Measurements from ENCODE around the gene NR1D2. TPM values are rescaled to one million over a fixed set of nuclear protein-coding genes. Genes with fewer than 3 reads are reported as not detected.

Gene NR1D2
- total RNA-seq, 3 donors from 2014 or later (not counting 1 experiment from before 2014, with no cell fraction given), result 72.5 to 94.2 (median 92.1) TPM

DNA sequence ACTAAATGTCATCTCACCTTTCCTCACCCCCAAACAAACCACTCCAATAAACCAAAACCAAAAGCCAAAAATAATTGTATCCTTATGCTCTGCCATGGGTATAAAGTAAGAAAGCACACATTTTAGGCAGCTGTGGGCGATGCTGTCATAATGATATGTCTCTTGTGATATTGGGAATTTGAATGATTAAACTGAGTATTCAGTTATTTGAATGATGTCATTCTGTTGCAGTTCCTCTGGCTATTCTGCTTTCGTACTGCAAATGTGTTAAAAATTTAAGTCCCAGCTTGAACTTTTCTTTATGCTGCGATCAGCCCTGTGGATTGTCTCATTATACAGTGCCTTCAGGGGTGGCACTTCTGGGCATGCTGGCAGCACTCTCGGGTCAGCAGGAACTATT, 10.8 kb upstream of the NR1D2 start:
- Histone ChIP-seq H3K36me3 (ENCODE audit: control insufficient read depth, insufficient read depth, low read length) (no peaks in the 10 kb centered on the region), H3K27me3 (ENCODE audit: control insufficient read depth, insufficient read depth, low read length) (no peaks in the 10 kb centered on the region), H3K4me3 (ENCODE audit: low read length) (no peak overlapping the region), H3K9me3 (ENCODE audit: control insufficient read depth, insufficient read depth, low read length) (no peaks in the 10 kb centered on the region), H3K27ac (ENCODE audit: low read length) (no peak overlapping the region), H3K4me1 (ENCODE audit: control insufficient read depth, insufficient read depth, low read length) (no peaks in the 10 kb centered on the region)
- no peak overlapping the region for H3K27ac Mint-ChIP-seq
- TF ChIP-seq, protein P1, sequence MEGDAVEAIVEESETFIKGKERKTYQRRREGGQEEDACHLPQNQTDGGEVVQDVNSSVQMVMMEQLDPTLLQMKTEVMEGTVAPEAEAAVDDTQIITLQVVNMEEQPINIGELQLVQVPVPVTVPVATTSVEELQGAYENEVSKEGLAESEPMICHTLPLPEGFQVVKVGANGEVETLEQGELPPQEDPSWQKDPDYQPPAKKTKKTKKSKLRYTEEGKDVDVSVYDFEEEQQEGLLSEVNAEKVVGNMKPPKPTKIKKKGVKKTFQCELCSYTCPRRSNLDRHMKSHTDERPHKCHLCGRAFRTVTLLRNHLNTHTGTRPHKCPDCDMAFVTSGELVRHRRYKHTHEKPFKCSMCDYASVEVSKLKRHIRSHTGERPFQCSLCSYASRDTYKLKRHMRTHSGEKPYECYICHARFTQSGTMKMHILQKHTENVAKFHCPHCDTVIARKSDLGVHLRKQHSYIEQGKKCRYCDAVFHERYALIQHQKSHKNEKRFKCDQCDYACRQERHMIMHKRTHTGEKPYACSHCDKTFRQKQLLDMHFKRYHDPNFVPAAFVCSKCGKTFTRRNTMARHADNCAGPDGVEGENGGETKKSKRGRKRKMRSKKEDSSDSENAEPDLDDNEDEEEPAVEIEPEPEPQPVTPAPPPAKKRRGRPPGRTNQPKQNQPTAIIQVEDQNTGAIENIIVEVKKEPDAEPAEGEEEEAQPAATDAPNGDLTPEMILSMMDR (IDR thresholded peaks at IDR 0.05), result no peak
- H3K27me3 Mint-ChIP-seq (ENCODE audit: low read depth in 2 of 2), result peaks cover 5 to 11% of the 10 kb centered on the region in 2 donors
- 64% methylated on average over 4 of the region's 4 CpGs for WGBS (ENCODE audit: insufficient coverage)
- intact Hi-C loops (cut with micrococcal nuclease), result no loop called here
- DNase-seq, result no peak
- no peaks in the 10 kb centered on the region for H3K36me3 Mint-ChIP-seq
- no peaks in the 10 kb centered on the region for H3K9me3 Mint-ChIP-seq
- no peak overlapping the region for H3K4me3 Mint-ChIP-seq
- no peak for ATAC-seq
- peaks cover 0 to 5% of the 10 kb centered on the region in 2 donors for H3K4me1 Mint-ChIP-seq

DNA sequence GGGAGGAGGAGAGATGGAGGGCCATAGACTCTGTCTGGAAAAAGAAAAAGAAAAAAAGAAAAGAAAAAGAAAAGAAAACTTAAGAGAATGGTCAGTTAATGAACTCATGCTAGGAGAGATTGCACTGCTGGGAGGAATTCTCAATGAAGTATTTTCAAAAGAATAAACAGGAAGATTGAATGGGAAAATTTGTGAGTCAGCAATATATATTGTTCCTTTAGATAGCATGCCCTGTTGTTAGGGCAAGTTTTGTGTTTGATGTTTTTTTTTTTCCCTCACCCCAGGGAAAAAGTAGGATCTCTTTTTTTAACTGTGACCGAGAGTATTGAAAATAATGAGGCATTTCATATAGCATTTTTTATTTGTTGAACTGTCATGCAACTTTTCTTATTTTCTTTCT, 7.8 kb upstream of the NR1D2 start:
- Histone ChIP-seq H3K36me3 (ENCODE audit: control insufficient read depth, insufficient read depth, low read length) (no peaks in the 10 kb centered on the region), H3K9me3 (ENCODE audit: control insufficient read depth, insufficient read depth, low read length) (no peaks in the 10 kb centered on the region), H3K4me1 (ENCODE audit: control insufficient read depth, insufficient read depth, low read length) (no peaks in the 10 kb centered on the region), H3K4me3 (ENCODE audit: low read length) (no peak overlapping the region), H3K27ac (ENCODE audit: low read length) (no peak overlapping the region), H3K27me3 (ENCODE audit: control insufficient read depth, insufficient read depth, low read length) (no peaks in the 10 kb centered on the region)
- Mint-ChIP-seq H3K4me3 (no peak overlapping the region), H3K4me1 (no peaks in the 10 kb centered on the region), H3K9me3 (no peaks in the 10 kb centered on the region), H3K27ac (no peak overlapping the region), H3K27me3 (ENCODE audit: low read depth in 2 of 2) (peaks cover 5 to 11% of the 10 kb centered on the region in 2 donors), H3K36me3 (no peaks in the 10 kb centered on the region)
- ATAC-seq (no peak), DNase-seq (no peak)
- intact Hi-C loops (cut with micrococcal nuclease), result no loop called here
- TF ChIP-seq, protein P1 (IDR thresholded peaks at IDR 0.05), result no peak
- WGBS (ENCODE audit: insufficient coverage), result no CpG with 5 or more reads among the region's 1 CpG

DNA sequence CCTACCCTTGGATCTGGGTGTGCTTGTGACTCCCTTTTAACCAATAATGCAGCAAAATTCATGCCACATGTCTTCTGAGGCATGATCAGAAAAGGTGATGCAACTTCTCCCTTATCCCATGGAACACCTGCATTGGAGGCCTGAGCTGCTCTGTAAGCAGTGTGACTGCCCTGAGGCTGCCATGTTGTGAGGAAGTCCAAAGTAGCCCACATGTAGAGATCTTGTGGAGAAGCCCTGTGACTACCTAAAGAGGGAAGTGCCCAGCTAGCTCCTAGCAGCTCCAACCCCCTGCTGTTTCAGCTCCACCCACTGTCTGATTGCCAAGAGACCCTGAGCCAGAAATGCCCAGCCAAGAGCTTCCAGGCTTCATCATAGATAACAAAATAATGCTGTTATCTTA, 6.4 kb upstream of the NR1D2 start:
- intact Hi-C loops (cut with micrococcal nuclease), result no loop called here
- Mint-ChIP-seq H3K36me3 (no peaks in the 10 kb centered on the region), H3K9me3 (no peaks in the 10 kb centered on the region), H3K27me3 (ENCODE audit: low read depth in 2 of 2) (peaks cover 5 to 11% of the 10 kb centered on the region in 2 donors), H3K27ac (no peak overlapping the region), H3K4me3 (no peak overlapping the region), H3K4me1 (peaks cover 0 to under 1% of the 10 kb centered on the region in 2 donors)
- H3K36me3 ChIP-seq (ENCODE audit: control insufficient read depth, insufficient read depth, low read length), result no peaks in the 10 kb centered on the region
- no peak overlapping the region for H3K27ac ChIP-seq (ENCODE audit: low read length)
- H3K27me3 ChIP-seq (ENCODE audit: control insufficient read depth, insufficient read depth, low read length), result no peaks in the 10 kb centered on the region
- TF ChIP-seq, protein P1 (IDR thresholded peaks at IDR 0.05), result no peak
- ATAC-seq (no peak), DNase-seq (no peak)
- H3K4me1 ChIP-seq (ENCODE audit: control insufficient read depth, insufficient read depth, low read length), result no peaks in the 10 kb centered on the region
- no peak overlapping the region for H3K4me3 ChIP-seq (ENCODE audit: low read length)
- no peaks in the 10 kb centered on the region for H3K9me3 ChIP-seq (ENCODE audit: control insufficient read depth, insufficient read depth, low read length)

DNA sequence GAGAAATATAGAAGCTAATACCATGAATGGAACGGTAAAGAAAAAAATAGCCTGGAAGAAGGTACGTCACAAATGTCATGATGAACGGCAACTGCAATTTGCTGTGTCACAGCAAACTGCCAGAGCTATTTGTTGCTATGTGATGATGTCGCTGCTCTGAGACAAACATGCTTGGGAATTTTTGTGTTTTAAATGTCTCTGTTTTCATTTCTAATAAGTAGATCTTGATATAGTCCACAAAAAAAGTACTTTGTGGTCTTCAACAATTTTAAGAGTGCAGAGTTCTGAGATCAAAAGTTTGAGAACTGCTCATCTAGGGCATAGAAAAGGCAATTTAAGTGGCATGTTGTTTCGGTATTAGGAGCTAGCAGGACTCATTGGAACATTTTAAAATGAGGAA, 4.3 kb upstream of the NR1D2 start:
- H3K4me3 Mint-ChIP-seq, result no peak overlapping the region
- DNase-seq, result no peak

More for the DNA sequence above, 4.3 kb upstream of the NR1D2 start:
- WGBS (ENCODE audit: insufficient coverage), result 80% methylated on average over 4 of the region's 5 CpGs
- Histone ChIP-seq H3K4me1 (ENCODE audit: control insufficient read depth, insufficient read depth, low read length) (peaks cover 7% of the 10 kb centered on the region), H3K4me3 (ENCODE audit: low read length) (no peak overlapping the region), H3K9me3 (ENCODE audit: control insufficient read depth, insufficient read depth, low read length) (no peaks in the 10 kb centered on the region), H3K36me3 (ENCODE audit: control insufficient read depth, insufficient read depth, low read length) (no peaks in the 10 kb centered on the region), H3K27ac (ENCODE audit: low read length) (no peak overlapping the region), H3K27me3 (ENCODE audit: control insufficient read depth, insufficient read depth, low read length) (no peaks in the 10 kb centered on the region)
- no peak for ATAC-seq
- intact Hi-C loops (cut with micrococcal nuclease), result loop anchor here (10.0 kb wide), 1 partner anchor 136 kb away; the partner anchor contains the start of gene UBE2E1
- peaks cover 5 to 11% of the 10 kb centered on the region in 2 donors for H3K27me3 Mint-ChIP-seq (ENCODE audit: low read depth in 2 of 2)
- H3K36me3 Mint-ChIP-seq, result no peaks in the 10 kb centered on the region
- no peak overlapping the region for H3K27ac Mint-ChIP-seq
- TF ChIP-seq, protein P1 (IDR thresholded peaks at IDR 0.05), result no peak
- no peaks in the 10 kb centered on the region for H3K9me3 Mint-ChIP-seq
- peaks cover 7 to 12% of the 10 kb centered on the region in 2 donors for H3K4me1 Mint-ChIP-seq
